Measurements from ENCODE around the gene SMPD4. TPM values are rescaled to one million over a fixed set of nuclear protein-coding genes. Genes with fewer than 3 reads are reported as not detected.
"Not testable (repeated sequence)": the region's sequence is repeated elsewhere in the genome, so short reads cannot be mapped to it uniquely, and the experiment has no call there.

The SMPD4 gene
- total RNA-seq, 1 donor from 2014 or later: 79.0 TPM

GRCh38 chr2:130142396-130143265, 38.8 kb downstream of the SMPD4 start:
- intact Hi-C loops (cut with micrococcal nuclease): not testable (repeated sequence)

- intact Hi-C loops (cut with micrococcal nuclease): not testable (repeated sequence)
Observed at GRCh38 chr2:130141645-130142370, 39.6 kb downstream of the SMPD4 start.

GRCh38 chr2:130141002-130141401, 40.4 kb downstream of the SMPD4 start:
- intact Hi-C loops (cut with micrococcal nuclease): not testable (repeated sequence)

DNA sequence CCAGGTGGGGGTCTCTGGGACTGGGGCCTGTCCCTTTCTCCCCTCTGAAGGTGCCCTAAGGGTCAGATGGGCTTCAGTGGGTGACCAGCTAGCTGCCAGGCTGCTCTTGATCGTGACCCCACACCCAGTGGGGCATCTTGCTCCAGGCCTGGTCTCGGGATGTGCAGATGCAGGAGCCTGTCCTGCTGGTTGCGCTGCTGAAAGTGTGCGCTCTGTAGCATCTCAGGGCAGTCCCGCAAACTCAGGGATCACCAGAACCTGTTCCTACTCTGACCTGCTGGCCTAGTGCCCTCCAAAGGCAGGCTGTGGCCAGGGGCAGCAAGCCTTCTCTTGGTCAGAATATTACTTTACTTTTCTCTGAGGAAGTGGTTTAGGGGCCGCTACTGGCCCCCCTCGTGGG, 40.9 kb downstream of the SMPD4 start:
- intact Hi-C loops (cut with micrococcal nuclease): not testable (repeated sequence)

- intact Hi-C loops (cut with micrococcal nuclease): not testable (repeated sequence)
Observed at GRCh38 chr2:130139331-130140280, 41.8 kb downstream of the SMPD4 start.

- intact Hi-C loops (cut with micrococcal nuclease): not testable (repeated sequence)
Observed at GRCh38 chr2:130138841-130139251, 42.6 kb downstream of the SMPD4 start.

- intact Hi-C loops (cut with micrococcal nuclease): not testable (repeated sequence)
Observed at GRCh38 chr2:130138326-130138725, 43.1 kb downstream of the SMPD4 start.

GRCh38 chr2:130137118-130137517, 44.3 kb downstream of the SMPD4 start:
- intact Hi-C loops (cut with micrococcal nuclease): not testable (repeated sequence)

DNA sequence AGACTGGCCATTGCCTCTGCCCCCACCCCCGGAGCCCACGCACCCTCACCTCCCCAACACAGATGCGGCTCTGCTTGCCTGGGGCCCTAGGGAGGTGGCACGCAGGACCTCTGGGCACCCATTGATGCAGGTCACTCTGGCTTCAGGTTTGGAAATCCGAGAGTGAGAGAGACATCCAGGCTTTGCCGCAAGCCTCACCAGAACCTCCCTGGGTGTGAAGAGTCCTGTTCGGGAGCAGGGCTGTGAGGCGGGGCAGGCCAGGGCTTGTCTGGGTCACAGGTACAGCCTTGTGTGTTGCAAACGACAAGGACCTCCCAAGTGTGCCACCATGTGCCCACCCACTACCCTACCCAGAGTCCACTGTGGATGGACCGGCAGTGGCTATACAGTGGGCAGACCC, 44.9 kb downstream of the SMPD4 start:
- intact Hi-C loops (cut with micrococcal nuclease): not testable (repeated sequence)

- intact Hi-C loops (cut with micrococcal nuclease): no loop called here
Observed at GRCh38 chr2:130135692-130136541, 45.5 kb downstream of the SMPD4 start.

- intact Hi-C loops (cut with micrococcal nuclease): not testable (repeated sequence)
Observed at GRCh38 chr2:130129120-130129829, 52.1 kb downstream of the SMPD4 start, which contains the start of gene POTEF. Gene POTEF (minus strand): TSS chr2:130129222. CDS start chr2:130120515, 8,707 bp downstream.

- intact Hi-C loops (cut with micrococcal nuclease): not testable (repeated sequence)
Observed at GRCh38 chr2:130128464-130128863, 52.9 kb downstream of the SMPD4 start.

DNA sequence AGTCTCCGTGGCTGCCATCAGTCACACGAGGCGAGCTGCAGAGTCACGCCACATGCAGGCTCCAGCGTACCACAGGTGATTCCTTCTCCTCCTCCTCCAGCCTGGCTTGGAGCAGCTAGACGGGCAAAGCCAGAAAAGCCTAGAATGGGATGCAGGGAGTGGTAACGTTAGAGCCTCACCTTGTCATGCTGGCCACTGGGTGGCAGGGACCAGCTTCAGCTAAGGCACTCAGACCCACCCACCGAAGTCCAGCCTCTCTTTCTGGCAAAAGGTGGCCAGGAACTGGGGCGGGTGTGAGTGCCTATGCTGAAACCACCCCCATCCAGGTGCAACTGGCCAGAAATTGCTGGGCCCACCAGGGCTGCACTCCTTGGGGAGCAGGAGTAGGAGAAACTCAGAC, 53.7 kb downstream of the SMPD4 start:
- intact Hi-C loops (cut with micrococcal nuclease): not testable (repeated sequence)

DNA sequence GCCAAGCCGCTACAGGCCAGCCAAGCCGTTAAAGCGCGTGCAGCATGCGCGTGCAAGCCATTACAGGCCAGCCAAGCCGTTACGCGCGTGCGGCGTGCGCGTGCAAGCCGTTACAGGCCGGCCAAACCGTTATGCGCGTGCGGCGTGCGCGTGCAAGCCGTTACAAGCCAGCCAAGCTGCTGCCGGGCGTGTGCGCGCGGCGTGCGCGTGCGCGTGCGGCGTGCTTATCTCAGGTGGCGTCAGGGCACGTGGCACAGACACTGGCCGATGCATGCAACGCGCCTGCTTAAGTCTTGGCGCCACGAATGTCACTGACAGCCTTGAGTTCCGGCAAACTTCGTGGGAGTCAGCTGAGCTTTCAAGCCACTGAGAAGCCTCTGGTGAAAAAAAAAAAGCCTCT, 60.5 kb downstream of the SMPD4 start:
- intact Hi-C loops (cut with micrococcal nuclease): not testable (repeated sequence)

- intact Hi-C loops (cut with micrococcal nuclease): not testable (repeated sequence)
Observed at GRCh38 chr2:130102597-130103363, 78.6 kb downstream of the SMPD4 start.

All from T-helper 2 cell treated with Interferon-gamma antibody and Interleukin-4, amounts not matched to agents 100 ng/mL and 5 ng/mL, for 36 hours (primary cell).